Stimulated activated naive CD8-positive, alpha-beta T cell treated with anti-CD3 and anti-CD28 coated beads, Interleukin-15, Interleukin-2, amounts not matched to agents 100 ng/mL and 50 ng/mL, for 24 hours (primary cell): Measurements from ENCODE around the gene MSL2.
"Not testable (repeated sequence)": the region's sequence is repeated elsewhere in the genome, so short reads cannot be mapped to it uniquely, and the experiment has no call there.

ENCODE experiments used
- H3K27ac Mint-ChIP-seq: one replicate; pipeline ENCODE4 v1.8.0; 2021; ENCODE audit warnings: mild to moderate bottlenecking, mixed read lengths
- H3K27me3 Mint-ChIP-seq: one replicate; pipeline ENCODE4 v1.8.0; 2021; ENCODE audit warnings: mixed read lengths
- H3K36me3 Mint-ChIP-seq: one replicate; pipeline ENCODE4 v1.8.0; 2021; ENCODE audit warnings: low read depth, mixed read lengths
- H3K4me1 Mint-ChIP-seq: one replicate; pipeline ENCODE4 v1.8.0; 2021; ENCODE audit warnings: low read depth, mixed read lengths
- H3K4me3 Mint-ChIP-seq: one replicate; pipeline ENCODE4 v1.8.0; 2021; ENCODE audit warnings: mild to moderate bottlenecking, mixed read lengths
- H3K9me3 Mint-ChIP-seq: one replicate; pipeline ENCODE4 v1.8.0; 2021; ENCODE audit warnings: mixed read lengths

Gene MSL2

GRCh38 chr3:136196401-136197158, 445 bp upstream of the MSL2 start:
- Mint-ChIP-seq H3K4me3 (peak overlapping the region; percentile 93), H3K4me1 (peaks cover 47% of the 10 kb centered on the region), H3K27me3 (peaks cover 5% of the 10 kb centered on the region), H3K9me3 (no peaks in the 10 kb centered on the region), H3K27ac (peak overlapping the region; percentile 99), H3K36me3 (peaks cover 36% of the 10 kb centered on the region)

- peak overlapping the region; percentile 93 for H3K4me3 Mint-ChIP-seq
- H3K36me3 Mint-ChIP-seq: peaks cover 45% of the 10 kb centered on the region
- H3K27ac Mint-ChIP-seq: peak overlapping the region; percentile 99
- H3K9me3 Mint-ChIP-seq: no peaks in the 10 kb centered on the region
- peaks cover 58% of the 10 kb centered on the region for H3K4me1 Mint-ChIP-seq
- H3K27me3 Mint-ChIP-seq: peaks cover 5% of the 10 kb centered on the region
These were observed 674 bp downstream of the MSL2 start for GRCh38 chr3:136195258-136196063.

GRCh38 chr3:136194409-136195257, 1.5 kb downstream of the MSL2 start:
- Mint-ChIP-seq H3K36me3 (peaks cover 50% of the 10 kb centered on the region), H3K4me1 (peaks cover 67% of the 10 kb centered on the region), H3K9me3 (no peaks in the 10 kb centered on the region), H3K27me3 (peaks cover 5% of the 10 kb centered on the region), H3K27ac (peak overlapping the region; percentile 92), H3K4me3 (peak overlapping the region; percentile 93)

- peaks cover 5% of the 10 kb centered on the region for H3K27me3 Mint-ChIP-seq
- H3K36me3 Mint-ChIP-seq: peaks cover 54% of the 10 kb centered on the region
- H3K4me3 Mint-ChIP-seq: peak overlapping the region; percentile 93
- H3K4me1 Mint-ChIP-seq: peaks cover 78% of the 10 kb centered on the region
- no peaks in the 10 kb centered on the region for H3K9me3 Mint-ChIP-seq
- peak overlapping the region; percentile 92 for H3K27ac Mint-ChIP-seq
These were observed 2.7 kb downstream of the MSL2 start for GRCh38 chr3:136193278-136194054.

- Mint-ChIP-seq H3K27me3 (peaks cover 5% of the 10 kb centered on the region), H3K4me3 (peak overlapping the region; percentile 93), H3K4me1 (peaks cover 78% of the 10 kb centered on the region), H3K9me3 (no peaks in the 10 kb centered on the region), H3K36me3 (peaks cover 54% of the 10 kb centered on the region), H3K27ac (peak overlapping the region; percentile 59)
These were observed 3.3 kb downstream of the MSL2 start for GRCh38 chr3:136192831-136193230.

GRCh38 chr3:136192195-136192594, 3.9 kb downstream of the MSL2 start:
- Mint-ChIP-seq H3K27ac (peak overlapping the region; percentile 59), H3K4me3 (peak overlapping the region; percentile 93), H3K36me3 (peaks cover 54% of the 10 kb centered on the region), H3K4me1 (peaks cover 78% of the 10 kb centered on the region)
- not testable (repeated sequence) for H3K9me3 Mint-ChIP-seq, H3K27me3 Mint-ChIP-seq

GRCh38 chr3:136189859-136190617, 6.1 kb downstream of the MSL2 start:
- H3K36me3 Mint-ChIP-seq: peaks cover 48% of the 10 kb centered on the region
- H3K4me1 Mint-ChIP-seq: peaks cover 91% of the 10 kb centered on the region
- peak overlapping the region; percentile 42 for H3K27ac Mint-ChIP-seq
- H3K9me3 Mint-ChIP-seq: no peaks in the 10 kb centered on the region
- H3K4me3 Mint-ChIP-seq: peak overlapping the region; percentile 93
- no peaks in the 10 kb centered on the region for H3K27me3 Mint-ChIP-seq

GRCh38 chr3:136189043-136189442, 7.1 kb downstream of the MSL2 start:
- peaks cover 38% of the 10 kb centered on the region for H3K36me3 Mint-ChIP-seq
- H3K27ac Mint-ChIP-seq: no peak overlapping the region
- peaks cover 96% of the 10 kb centered on the region for H3K4me1 Mint-ChIP-seq
- H3K27me3 Mint-ChIP-seq: no peaks in the 10 kb centered on the region
- no peaks in the 10 kb centered on the region for H3K9me3 Mint-ChIP-seq
- peak overlapping the region; percentile 37 for H3K4me3 Mint-ChIP-seq

- H3K9me3 Mint-ChIP-seq: no peaks in the 10 kb centered on the region
- H3K27ac Mint-ChIP-seq: peak overlapping the region; percentile 21
- peak overlapping the region; percentile 38 for H3K4me3 Mint-ChIP-seq
These were observed 8.3 kb downstream of the MSL2 start for GRCh38 chr3:136187868-136188267.

GRCh38 chr3:136186846-136187245, 9.3 kb downstream of the MSL2 start:
- Mint-ChIP-seq H3K27ac (no peak overlapping the region), H3K4me3 (no peak overlapping the region), H3K27me3 (no peaks in the 10 kb centered on the region), H3K36me3 (peaks cover 22% of the 10 kb centered on the region), H3K9me3 (no peaks in the 10 kb centered on the region), H3K4me1 (peaks cover 98% of the 10 kb centered on the region)

More at GRCh38 chr3:136187868-136188267, 8.3 kb downstream of the MSL2 start:
- no peaks in the 10 kb centered on the region for H3K27me3 Mint-ChIP-seq
- peaks cover 99% of the 10 kb centered on the region for H3K4me1 Mint-ChIP-seq
- peaks cover 30% of the 10 kb centered on the region for H3K36me3 Mint-ChIP-seq

- H3K27ac Mint-ChIP-seq: peak overlapping the region; percentile 1
- H3K9me3 Mint-ChIP-seq: no peaks in the 10 kb centered on the region
- no peaks in the 10 kb centered on the region for H3K27me3 Mint-ChIP-seq
- peak overlapping the region; percentile 24 for H3K4me3 Mint-ChIP-seq
- peaks cover 18% of the 10 kb centered on the region for H3K36me3 Mint-ChIP-seq
- H3K4me1 Mint-ChIP-seq: peaks cover 95% of the 10 kb centered on the region
These were observed 9.8 kb downstream of the MSL2 start for GRCh38 chr3:136186344-136186743.

GRCh38 chr3:136184703-136185102, 11.4 kb downstream of the MSL2 start:
- H3K9me3 Mint-ChIP-seq: no peaks in the 10 kb centered on the region
- H3K27ac Mint-ChIP-seq: peak overlapping the region; percentile 11
- H3K4me3 Mint-ChIP-seq: no peak overlapping the region
- peaks cover 92% of the 10 kb centered on the region for H3K4me1 Mint-ChIP-seq
- H3K27me3 Mint-ChIP-seq: no peaks in the 10 kb centered on the region
- H3K36me3 Mint-ChIP-seq: peaks cover 6% of the 10 kb centered on the region

GRCh38 chr3:136181741-136182140, 14.4 kb downstream of the MSL2 start:
- H3K4me3 Mint-ChIP-seq: no peak overlapping the region
- H3K27ac Mint-ChIP-seq: no peak overlapping the region

More at GRCh38 chr3:136181741-136182140, 14.4 kb downstream of the MSL2 start:
- Mint-ChIP-seq H3K4me1 (peaks cover 92% of the 10 kb centered on the region), H3K36me3 (peaks cover 3% of the 10 kb centered on the region), H3K9me3 (no peaks in the 10 kb centered on the region), H3K27me3 (no peaks in the 10 kb centered on the region)
